Stimulated activated CD8-positive, alpha-beta memory T cell treated with anti-CD3 and anti-CD28 coated beads, Interleukin-12 subunit alpha, Interleukin-12 subunit beta, amount 100 ng/mL, for 1 hour (primary cell): ENCODE measurements around the gene MED22.
"Not testable (repeated sequence)": the region's sequence is repeated elsewhere in the genome, so short reads cannot be mapped to it uniquely, and the experiment has no call there.

Experiments used
- DNase-seq: peaks from one replicate; pipeline ENCODE4 v3.0.0-alpha.2; 2020; ENCODE audit warnings: low read depth

The MED22 gene

GRCh38 chr9:133347985-133348717, at the start of gene MED22, which contains the start of gene RPL7A:
TSS of gene MED22 (minus strand) at chr9:133348131. CDS start at chr9:133346662, 1,469 bp downstream.
TSS of gene RPL7A (plus strand) at chr9:133348218. CDS start at chr9:133348244, 26 bp downstream.
- peak; percentile 81 for DNase-seq

GRCh38 chr9:133397370-133397769, 49.4 kb upstream of the MED22 start:
- no peak for DNase-seq

- DNase-seq, result no peak
Measured at GRCh38 chr9:133396952-133397351, 49.0 kb upstream of the MED22 start.

- DNase-seq, result no peak
Measured at GRCh38 chr9:133394687-133395271, 46.8 kb upstream of the MED22 start.

- DNase-seq, result no peak
Measured at GRCh38 chr9:133393399-133393798, 45.5 kb upstream of the MED22 start.

- not testable (repeated sequence) for DNase-seq
Measured at GRCh38 chr9:133392308-133392707, 44.4 kb upstream of the MED22 start.

- not testable (repeated sequence) for DNase-seq
Measured at GRCh38 chr9:133391449-133391848, 43.5 kb upstream of the MED22 start.

GRCh38 chr9:133390713-133391112, 42.8 kb upstream of the MED22 start:
- no peak for DNase-seq

- no peak for DNase-seq
Measured at GRCh38 chr9:133389562-133389961, 41.6 kb upstream of the MED22 start.

- no peak for DNase-seq
Measured at GRCh38 chr9:133389025-133389557, 41.2 kb upstream of the MED22 start.

GRCh38 chr9:133387680-133388079, 39.7 kb upstream of the MED22 start:
- DNase-seq, result no peak

GRCh38 chr9:133386338-133386737, 38.4 kb upstream of the MED22 start:
- DNase-seq, result no peak

- no peak for DNase-seq
Measured at GRCh38 chr9:133385452-133385851, 37.5 kb upstream of the MED22 start.

- DNase-seq, result no peak
Measured at GRCh38 chr9:133384736-133385321, 36.9 kb upstream of the MED22 start.

GRCh38 chr9:133383438-133383837, 35.5 kb upstream of the MED22 start:
- no peak for DNase-seq

- DNase-seq, result no peak
Measured at GRCh38 chr9:133382507-133383141, 34.7 kb upstream of the MED22 start.

- DNase-seq, result no peak
Measured at GRCh38 chr9:133380734-133381133, 32.8 kb upstream of the MED22 start.

GRCh38 chr9:133379153-133380086, 31.5 kb upstream of the MED22 start:
- no peak for DNase-seq

GRCh38 chr9:133378408-133378962, 30.6 kb upstream of the MED22 start:
- DNase-seq, result no peak

GRCh38 chr9:133377721-133378216, 29.8 kb upstream of the MED22 start:
- DNase-seq, result no peak

GRCh38 chr9:133377280-133377679, 29.3 kb upstream of the MED22 start:
- DNase-seq, result not testable (repeated sequence)
